HEK293T (cell line): ENCODE measurements around the gene UPK2.

Experiments
- ARNT ChIP-seq: fragments of 450-650 bp; IDR thresholded peaks from 2 replicates; pipeline ENCODE4 v1.6.1; 2017; ENCODE audit warnings: mild to moderate bottlenecking
- BHLHE40 ChIP-seq: fragments of 450-650 bp; IDR thresholded peaks from 2 replicates; pipeline ENCODE4 v1.6.1; 2016; ENCODE audit warnings: mild to moderate bottlenecking, moderate library complexity, borderline replicate concordance
- ELF4 ChIP-seq: fragments of 450-650 bp; IDR thresholded peaks from 2 replicates; pipeline ENCODE4 v1.6.1; 2017; ENCODE audit warnings: antibody characterized with exemption
- FOXA1 ChIP-seq: fragments of 450-650 bp; IDR thresholded peaks from 2 replicates; pipeline ENCODE4 v1.6.1; 2016; ENCODE audit warnings: mild to moderate bottlenecking
- FOXK2 ChIP-seq: fragments of 450-650 bp; IDR thresholded peaks from 2 replicates; pipeline ENCODE4 v1.6.1; 2016; ENCODE audit warnings: mild to moderate bottlenecking
- FOXM1 ChIP-seq: fragments of 450-650 bp; IDR thresholded peaks from 2 replicates; pipeline ENCODE4 v1.6.1; 2017; ENCODE audit warnings: mild to moderate bottlenecking, borderline replicate concordance
- L3MBTL2 ChIP-seq: fragments of 450-650 bp; conservative IDR thresholded peaks from 2 replicates; pipeline ENCODE4 v1.6.1; 2016; ENCODE audit warnings: mild to moderate bottlenecking
- NFRKB ChIP-seq: fragments of 450-650 bp; IDR thresholded peaks from 2 replicates; pipeline ENCODE4 v1.6.1; 2016; ENCODE audit warnings: mild to moderate bottlenecking, moderate library complexity
- SP1 ChIP-seq: fragments of 450-650 bp; IDR thresholded peaks from 2 replicates; pipeline ENCODE4 v1.6.1; 2017
- SUZ12 ChIP-seq: fragments of 450-650 bp; IDR thresholded peaks from 2 replicates; pipeline ENCODE4 v1.6.1; 2016; ENCODE audit warnings: mild to moderate bottlenecking
- TARDBP ChIP-seq: fragments of 450-650 bp; IDR thresholded peaks from 2 replicates; pipeline ENCODE4 v1.6.1; 2016
- ZNF384 ChIP-seq: fragments of 450-650 bp; IDR thresholded peaks from 2 replicates; pipeline ENCODE4 v1.6.1; 2016
- TF ChIP-seq, protein P1 (sequence below): fragments of 450-650 bp; IDR thresholded peaks from 2 replicates; pipeline ENCODE4 v1.6.1; 2016

DNA sequence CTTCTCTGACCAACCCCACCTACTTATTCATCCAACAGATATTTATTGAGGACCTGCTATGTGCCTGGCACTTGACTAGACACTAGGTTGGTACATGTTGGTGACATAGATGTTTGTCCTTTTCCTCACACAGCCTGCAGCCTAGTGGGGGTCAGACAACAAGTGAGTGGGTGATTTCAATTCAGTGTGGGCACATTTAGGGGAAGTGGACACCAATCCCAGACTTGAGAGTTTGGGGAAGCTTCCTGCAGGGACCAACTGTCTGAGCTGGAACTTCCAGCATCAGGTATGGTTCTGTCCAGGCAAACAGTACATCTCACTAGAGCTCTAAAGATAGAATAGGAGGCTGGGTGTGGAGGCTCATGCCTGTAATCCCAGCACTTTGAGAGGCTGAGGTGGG, 24.5 kb upstream of the UPK2 start:
- TF ChIP-seq FOXK2 (no peak), ELF4 (no peak), ZNF384 (no peak), ARNT (no peak), TARDBP (no peak), SP1 (no peak), FOXA1 (no peak), SUZ12 (no peak), FOXM1 (no peak), BHLHE40 (no peak), L3MBTL2 (no peak), NFRKB (no peak)
- TF ChIP-seq, protein P1, sequence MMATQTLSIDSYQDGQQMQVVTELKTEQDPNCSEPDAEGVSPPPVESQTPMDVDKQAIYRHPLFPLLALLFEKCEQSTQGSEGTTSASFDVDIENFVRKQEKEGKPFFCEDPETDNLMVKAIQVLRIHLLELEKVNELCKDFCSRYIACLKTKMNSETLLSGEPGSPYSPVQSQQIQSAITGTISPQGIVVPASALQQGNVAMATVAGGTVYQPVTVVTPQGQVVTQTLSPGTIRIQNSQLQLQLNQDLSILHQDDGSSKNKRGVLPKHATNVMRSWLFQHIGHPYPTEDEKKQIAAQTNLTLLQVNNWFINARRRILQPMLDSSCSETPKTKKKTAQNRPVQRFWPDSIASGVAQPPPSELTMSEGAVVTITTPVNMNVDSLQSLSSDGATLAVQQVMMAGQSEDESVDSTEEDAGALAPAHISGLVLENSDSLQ = no peak
